PC-3 (cell line): ENCODE data around the gene NOTCH1. TPM values are rescaled to one million over a fixed set of nuclear protein-coding genes. Genes with fewer than 3 reads are reported as not detected.

Source experiments
- ATAC-seq: fragments of 200-7000 bp; cut with Tn5 transposase; 2 replicates; pipeline ENCODE4 v1.9.1; 2020; ENCODE audit warnings: mild to moderate bottlenecking, moderate library complexity
- BruUV-seq: library from RNA; stranded (reverse); fragments of 400-500 nt; replicated peaks from 2 replicates; lab custom pipeline; 2021; lab: Mats Ljungman, UMichigan
- CTCF ChIA-PET: fragments of 300-600 bp; sonication (Branson Sonifier 250); formaldehyde crosslinking; loops from one replicate; lab custom pipeline; 2022; ENCODE audit warnings: antibody characterized with exemption; lab: Charles Lee
- POLR2A ChIA-PET: fragments of 300-600 bp; sonication (Branson Sonifier 250); formaldehyde crosslinking; loops from one replicate; lab custom pipeline; 2022; ENCODE audit warnings: antibody characterized with exemption; ENCODE audit not compliant: unreplicated experiment; lab: Charles Lee
- DNase-seq: peaks from one replicate; pipeline ENCODE4 v3.0.0-alpha.2; 2015
- H2AFZ ChIP-seq: fragments of 300-600 bp; sonication (generic); 2 replicates; pipeline ENCODE4 v1.6.0; 2016; ENCODE audit warnings: antibody characterized with exemption, low read length
- H3F3A ChIP-seq: fragments of 300-600 bp; sonication (generic); one replicate; pipeline ENCODE4 v1.6.0; 2017; ENCODE audit warnings: antibody characterized with exemption, low read length, control low read depth, mild to moderate bottlenecking; ENCODE audit not compliant: unreplicated experiment
- H3K27ac ChIP-seq: fragments of 300-600 bp; sonication (generic); 2 replicates; pipeline ENCODE4 v1.5.1; 2016; ENCODE audit warnings: mild to moderate bottlenecking, low read length
- H3K27me3 ChIP-seq: fragments of 300-600 bp; sonication (generic); 2 replicates; pipeline ENCODE4 v1.6.1; 2016; ENCODE audit warnings: low read length, mixed read lengths
- H3K36me3 ChIP-seq: fragments of 300-600 bp; sonication (generic); 2 replicates; pipeline ENCODE4 v1.6.1; 2016; ENCODE audit warnings: low read depth, mixed run types, low read length, mixed read lengths
- H3K4me1 ChIP-seq: fragments of 300-600 bp; sonication (generic); 2 replicates; pipeline ENCODE4 v1.5.1; 2016; ENCODE audit warnings: low read length; ENCODE audit not compliant: insufficient read depth
- H3K4me2 ChIP-seq: fragments of 300-600 bp; sonication (generic); 2 replicates; pipeline ENCODE4 v1.6.0; 2016; ENCODE audit warnings: low read length
- H3K4me3 ChIP-seq: fragments of 300-600 bp; sonication (generic); 2 replicates; pipeline ENCODE4 v1.5.1; 2016; ENCODE audit warnings: mild to moderate bottlenecking, low read length, mixed read lengths
- H3K79me2 ChIP-seq: fragments of 300-600 bp; sonication (generic); 2 replicates; pipeline ENCODE4 v1.6.1; 2017; ENCODE audit warnings: low read length, mixed read lengths
- H3K9ac ChIP-seq: fragments of 300-600 bp; sonication (generic); 2 replicates; pipeline ENCODE4 v1.6.0; 2016; ENCODE audit warnings: mild to moderate bottlenecking, low read length
- H3K9me2 ChIP-seq: fragments of 300-600 bp; sonication (generic); replicated peaks from 2 replicates; pipeline ENCODE4 v1.6.1; 2016; ENCODE audit warnings: mixed run types, low read length, mixed read lengths
- H3K9me3 ChIP-seq: fragments of 300-600 bp; sonication (generic); 2 replicates; pipeline ENCODE4 v1.6.1; 2016; ENCODE audit warnings: low read length, mixed read lengths
- H4K20me1 ChIP-seq: fragments of 300-600 bp; sonication (generic); 2 replicates; pipeline ENCODE4 v1.6.1; 2016; ENCODE audit warnings: low read length, mixed read lengths
- EZH2 ChIP-seq: fragments of 300-600 bp; sonication (generic); IDR thresholded peaks from one replicate; pipeline ENCODE4 v1.6.1; 2017; ENCODE audit warnings: antibody characterized with exemption, mild to moderate bottlenecking, low read length; ENCODE audit not compliant: unreplicated experiment
- EZH2phosphoT487 ChIP-seq: fragments of 300-600 bp; sonication (generic); IDR thresholded peaks from 2 replicates; pipeline ENCODE4 v1.6.1; 2018; ENCODE audit warnings: mild to moderate bottlenecking, antibody characterized with exemption, low read length, borderline replicate concordance
- intact Hi-C: fragments of 100-400 bp; cut with micrococcal nuclease; formaldehyde crosslinking; loops from 2 replicates; pipeline ENCODE4 v1.9.0; 2023
- total RNA-seq: library from RNA; depleted of rRNA; stranded (reverse); fragments of >200 nt; gene quantifications from 2 replicates; pipeline ENCODE4 v1.2.3, GENCODE V29; 2014
- TF ChIP-seq, protein P1 (sequence below): fragments of 300-600 bp; sonication (generic); conservative IDR thresholded peaks from 2 replicates; pipeline ENCODE4 v1.5.1; 2017; ENCODE audit warnings: antibody characterized with exemption, low read depth, mild to moderate bottlenecking, low read length

Gene NOTCH1
- total RNA-seq, 1 experiment from 2014 or later: 14.3 TPM

- no peak overlapping the region for H3K9ac ChIP-seq
- no peak overlapping the region for H2AFZ ChIP-seq
- intact Hi-C loops: no loop called here
- peaks cover 23% of the 10 kb centered on the region for H3K4me1 ChIP-seq
- H3K27me3 ChIP-seq: no peaks in the 10 kb centered on the region
- H3K27ac ChIP-seq: no peak overlapping the region
- H3K4me2 ChIP-seq: no peak overlapping the region
- ChIA-PET POLR2A (no interaction called here), CTCF (no interaction called here)
- no peak for TF ChIP-seq EZH2phosphoT487
- no peak for TF ChIP-seq EZH2
- TF ChIP-seq, protein P1, sequence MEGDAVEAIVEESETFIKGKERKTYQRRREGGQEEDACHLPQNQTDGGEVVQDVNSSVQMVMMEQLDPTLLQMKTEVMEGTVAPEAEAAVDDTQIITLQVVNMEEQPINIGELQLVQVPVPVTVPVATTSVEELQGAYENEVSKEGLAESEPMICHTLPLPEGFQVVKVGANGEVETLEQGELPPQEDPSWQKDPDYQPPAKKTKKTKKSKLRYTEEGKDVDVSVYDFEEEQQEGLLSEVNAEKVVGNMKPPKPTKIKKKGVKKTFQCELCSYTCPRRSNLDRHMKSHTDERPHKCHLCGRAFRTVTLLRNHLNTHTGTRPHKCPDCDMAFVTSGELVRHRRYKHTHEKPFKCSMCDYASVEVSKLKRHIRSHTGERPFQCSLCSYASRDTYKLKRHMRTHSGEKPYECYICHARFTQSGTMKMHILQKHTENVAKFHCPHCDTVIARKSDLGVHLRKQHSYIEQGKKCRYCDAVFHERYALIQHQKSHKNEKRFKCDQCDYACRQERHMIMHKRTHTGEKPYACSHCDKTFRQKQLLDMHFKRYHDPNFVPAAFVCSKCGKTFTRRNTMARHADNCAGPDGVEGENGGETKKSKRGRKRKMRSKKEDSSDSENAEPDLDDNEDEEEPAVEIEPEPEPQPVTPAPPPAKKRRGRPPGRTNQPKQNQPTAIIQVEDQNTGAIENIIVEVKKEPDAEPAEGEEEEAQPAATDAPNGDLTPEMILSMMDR: no peak
- ATAC-seq (no peak), DNase-seq (peak; percentile 4)
- no peaks in the 10 kb centered on the region for H3F3A ChIP-seq
- BruUV-seq: no TSS peak
- H3K79me2 ChIP-seq: no peaks in the 10 kb centered on the region
- H3K9me3 ChIP-seq: no peaks in the 10 kb centered on the region
- H3K36me3 ChIP-seq: no peaks in the 10 kb centered on the region
- no peaks in the 10 kb centered on the region for H4K20me1 ChIP-seq
- H3K4me3 ChIP-seq: no peak overlapping the region
- H3K9me2 ChIP-seq: no peaks in the 10 kb centered on the region
These were observed 26.4 kb upstream of the NOTCH1 start for GRCh38 chr9:136572003-136572827.

- no peaks in the 10 kb centered on the region for H3K79me2 ChIP-seq
- CTCF ChIA-PET: no interaction called here
- no peak for ATAC-seq
- H3K9me2 ChIP-seq: no peaks in the 10 kb centered on the region
- no peaks in the 10 kb centered on the region for H3K27me3 ChIP-seq
- H3K4me3 ChIP-seq: no peak overlapping the region
- BruUV-seq: no TSS peak
- H3K9ac ChIP-seq: no peak overlapping the region
- no peak overlapping the region for H3K4me2 ChIP-seq
- no peaks in the 10 kb centered on the region for H3K9me3 ChIP-seq
- POLR2A ChIA-PET: no interaction called here
- intact Hi-C loops: no loop called here
- no peak for DNase-seq
- no peaks in the 10 kb centered on the region for H3F3A ChIP-seq
- no peak for TF ChIP-seq EZH2phosphoT487
- TF ChIP-seq EZH2: no peak
- TF ChIP-seq, protein P1: no peak
- H4K20me1 ChIP-seq: no peaks in the 10 kb centered on the region
- no peak overlapping the region for H2AFZ ChIP-seq
- peaks cover 22% of the 10 kb centered on the region for H3K4me1 ChIP-seq
- H3K27ac ChIP-seq: no peak overlapping the region
- no peaks in the 10 kb centered on the region for H3K36me3 ChIP-seq
These were observed 25.7 kb upstream of the NOTCH1 start for GRCh38 chr9:136571531-136571930.

DNA sequence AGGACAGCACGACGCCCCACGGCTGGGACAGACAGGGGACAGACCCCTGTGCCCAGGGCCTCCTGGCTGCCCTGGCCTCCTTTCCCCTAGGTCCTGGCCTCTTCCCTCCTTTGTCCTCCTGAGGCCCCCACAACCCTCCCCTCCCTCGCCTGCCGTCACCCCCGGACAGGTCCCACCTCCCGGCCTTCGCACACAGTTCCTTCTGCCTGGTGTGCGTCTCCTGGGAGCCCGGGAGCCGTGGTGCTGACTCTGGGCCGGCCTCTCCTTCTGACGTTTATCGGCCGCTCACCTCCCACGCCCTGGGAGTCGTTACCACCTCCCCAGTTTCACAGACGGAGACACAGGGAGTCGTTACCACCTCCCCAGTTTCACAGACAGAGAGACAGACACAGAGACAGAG is 25.1 kb upstream of the NOTCH1 start:
- TF ChIP-seq, protein P1: no peak
- TF ChIP-seq EZH2 (no peak), EZH2phosphoT487 (no peak)
- POLR2A ChIA-PET: no interaction called here
- no peaks in the 10 kb centered on the region for H3K36me3 ChIP-seq
- H3K27me3 ChIP-seq: no peaks in the 10 kb centered on the region
- H3K9me2 ChIP-seq: no peaks in the 10 kb centered on the region
- H3K9ac ChIP-seq: no peak overlapping the region
- no peak overlapping the region for H3K27ac ChIP-seq
- CTCF ChIA-PET: no interaction called here
- H3K79me2 ChIP-seq: no peaks in the 10 kb centered on the region
- no peaks in the 10 kb centered on the region for H3F3A ChIP-seq
- peaks cover 15% of the 10 kb centered on the region for H3K4me1 ChIP-seq
- no TSS peak for BruUV-seq
- intact Hi-C loops: no loop called here
- DNase-seq (no peak), ATAC-seq (no peak)
- no peaks in the 10 kb centered on the region for H3K9me3 ChIP-seq
- H4K20me1 ChIP-seq: no peaks in the 10 kb centered on the region
- H3K4me3 ChIP-seq: no peak overlapping the region
- H2AFZ ChIP-seq: no peak overlapping the region
- H3K4me2 ChIP-seq: no peak overlapping the region
